NCI-H510A treated with DMSO at 0.1 percent for 48 hours (cell line): ENCODE results near the gene ALLC.
A peak's percentile ranks its signal among the peaks of the same experiment; 100 is the strongest.
"Not testable (repeated sequence)": the region's sequence is repeated elsewhere in the genome, so short reads cannot be mapped to it uniquely, and the experiment has no call there.

Experiments used
- DNase-seq: peaks from one replicate; lab custom pipeline; 2025; lab: John Stamatoyannopoulos, UW

ALLC gene

GRCh38 chr2:3626118-3626811 is 31.7 kb upstream of the ALLC start:
- DNase-seq = no peak

- no peak for DNase-seq
These were observed 31.0 kb upstream of the ALLC start for GRCh38 chr2:3626812-3627499.

- DNase-seq = no peak
These were observed 30.4 kb upstream of the ALLC start for GRCh38 chr2:3627500-3628100.

- no peak for DNase-seq
These were observed 29.7 kb upstream of the ALLC start for GRCh38 chr2:3628241-3628679.

- DNase-seq = peak; percentile 45
These were observed 29.2 kb upstream of the ALLC start for GRCh38 chr2:3628800-3629199.

- no peak for DNase-seq
These were observed 27.4 kb upstream of the ALLC start for GRCh38 chr2:3630631-3631030.

GRCh38 chr2:3631161-3631850 is 26.7 kb upstream of the ALLC start:
- no peak for DNase-seq

- DNase-seq = no peak
These were observed 25.9 kb upstream of the ALLC start for GRCh38 chr2:3631851-3632659.

- DNase-seq = peak; percentile 72
These were observed 24.7 kb upstream of the ALLC start for GRCh38 chr2:3633089-3633981.

- DNase-seq = no peak
These were observed 23.9 kb upstream of the ALLC start for GRCh38 chr2:3633982-3634595.

GRCh38 chr2:3634596-3635121 is 23.3 kb upstream of the ALLC start:
- no peak for DNase-seq

GRCh38 chr2:3635171-3635974 is 22.6 kb upstream of the ALLC start:
- DNase-seq = no peak

GRCh38 chr2:3635975-3636327 is 22.0 kb upstream of the ALLC start:
- not testable (repeated sequence) for DNase-seq

GRCh38 chr2:3636586-3637310 is 21.3 kb upstream of the ALLC start:
- DNase-seq = no peak

- no peak for DNase-seq
These were observed 20.7 kb upstream of the ALLC start for GRCh38 chr2:3637311-3637675.

GRCh38 chr2:3637692-3638455 is 20.1 kb upstream of the ALLC start:
- no peak for DNase-seq

GRCh38 chr2:3638456-3638810 is 19.6 kb upstream of the ALLC start:
- DNase-seq = no peak

- DNase-seq = no peak
These were observed 18.9 kb upstream of the ALLC start for GRCh38 chr2:3639015-3639630.
